IMR-90 (cell line): ENCODE measurements around the gene PARD3. TPM values are rescaled to one million over a fixed set of nuclear protein-coding genes. Genes with fewer than 3 reads are reported as not detected.

Source experiments
- ATAC-seq: fragments of 200-7000 bp; cut with Tn5 transposase; 2 replicates; pipeline ENCODE4 v1.9.1; 2020; ENCODE audit warnings: low read depth, mild to moderate bottlenecking, moderate library complexity
- BruUV-seq: library from RNA; stranded (reverse); fragments of 400-500 nt; replicated peaks from 2 replicates; lab custom pipeline; 2021; lab: Mats Ljungman, UMichigan
- CTCF ChIA-PET: fragments of 300-600 bp; formaldehyde crosslinking; extraction: SDS; loops from one replicate; lab custom pipeline; 2021; ENCODE audit warnings: antibody characterized with exemption; lab: Yijun Ruan, JAX
- POLR2A ChIA-PET: fragments of 300-600 bp; sonication (Branson Sonifier 250); formaldehyde crosslinking; loops from one replicate; lab custom pipeline; 2022; ENCODE audit warnings: antibody characterized with exemption; ENCODE audit not compliant: unreplicated experiment; lab: Charles Lee
- DNase-seq: peaks from one replicate; pipeline ENCODE4 v3.0.0; 2013
- H2AFZ ChIP-seq: replicated peaks from 2 replicates; pipeline ENCODE3; 2013; ENCODE audit warnings: low read length, mild to moderate bottlenecking; ENCODE audit not compliant: poor library complexity
- H2AK5ac ChIP-seq: 2 replicates; pipeline ENCODE4 v1.6.1; 2013; ENCODE audit warnings: low read depth, low read length, inconsistent platforms
- H2AK9ac ChIP-seq: replicated peaks from 2 replicates; pipeline ENCODE3; 2013; ENCODE audit warnings: mild to moderate bottlenecking, low read depth, low read length, moderate library complexity; ENCODE audit not compliant: poor library complexity
- H2BK120ac ChIP-seq: 2 replicates; pipeline ENCODE4 v1.6.1; 2013; ENCODE audit warnings: low read depth, low read length, inconsistent platforms
- H2BK15ac ChIP-seq: 3 replicates; pipeline ENCODE4 v1.6.1; 2013; ENCODE audit warnings: low read depth, low read length, inconsistent platforms
- H2BK20ac ChIP-seq: 2 replicates; pipeline ENCODE4 v1.6.1; 2013; ENCODE audit warnings: low read depth, mild to moderate bottlenecking, inconsistent platforms, low read length, moderate library complexity
- H2BK5ac ChIP-seq: 2 replicates; pipeline ENCODE4 v1.6.1; 2013; ENCODE audit warnings: mild to moderate bottlenecking, low read depth, low read length, inconsistent platforms; ENCODE audit not compliant: poor library complexity, severe bottlenecking
- H3K14ac ChIP-seq: replicated peaks from 2 replicates; pipeline ENCODE4 v1.6.1; 2013; ENCODE audit warnings: low read depth, low read length, inconsistent platforms
- H3K18ac ChIP-seq: 2 replicates; pipeline ENCODE4 v1.6.1; 2013; ENCODE audit warnings: low read depth, low read length, control low read depth
- H3K23ac ChIP-seq: 2 replicates; pipeline ENCODE4 v1.6.1; 2013; ENCODE audit warnings: low read depth, low read length, inconsistent platforms
- H3K27ac ChIP-seq: 2 replicates; pipeline ENCODE4 v1.5.1; 2013; ENCODE audit warnings: mild to moderate bottlenecking, control low read depth, low read length; ENCODE audit not compliant: insufficient read depth
- H3K27me3 ChIP-seq: 2 replicates; pipeline ENCODE4 v1.6.1; 2013; ENCODE audit warnings: low read length; ENCODE audit not compliant: control insufficient read depth, insufficient read depth
- H3K36me3 ChIP-seq: 2 replicates; pipeline ENCODE4 v1.6.1; 2013; ENCODE audit warnings: low read length, mixed read lengths; ENCODE audit not compliant: control insufficient read depth, insufficient read depth
- H3K4ac ChIP-seq: 2 replicates; pipeline ENCODE4 v1.6.1; 2013; ENCODE audit warnings: low read depth, low read length, inconsistent platforms
- H3K4me1 ChIP-seq: 2 replicates; pipeline ENCODE4 v1.6.1; 2013; ENCODE audit warnings: low read length, mixed read lengths; ENCODE audit not compliant: control insufficient read depth, insufficient read depth
- H3K4me2 ChIP-seq: 2 replicates; pipeline ENCODE4 v1.6.1; 2013; ENCODE audit warnings: low read depth, mild to moderate bottlenecking, control low read depth, low read length, moderate library complexity
- H3K4me3 ChIP-seq: 2 replicates; pipeline ENCODE4 v1.5.1; 2013; ENCODE audit warnings: low read depth, mild to moderate bottlenecking, control low read depth, low read length, moderate library complexity; ENCODE audit not compliant: insufficient read depth
- H3K56ac ChIP-seq: 2 replicates; pipeline ENCODE4 v1.6.1; 2013; ENCODE audit warnings: low read length, inconsistent platforms; ENCODE audit not compliant: insufficient read depth; ENCODE audit errors: extremely low read depth
- H3K79me1 ChIP-seq, 2 experiments: 2 replicates each; pipeline ENCODE4 v1.6.1; 2013; ENCODE audit warnings: low read length in 2 of 2, inconsistent platforms in 1 of 2, low read depth in 1 of 2
- H3K9ac ChIP-seq: 2 replicates; pipeline ENCODE4 v1.6.1; 2013; ENCODE audit warnings: low read depth, low read length, control low read depth
- H3K9me1 ChIP-seq: 2 replicates; pipeline ENCODE4 v1.6.1; 2013; ENCODE audit warnings: low read length, inconsistent platforms; ENCODE audit not compliant: insufficient read depth
- H3K9me3 ChIP-seq: 2 replicates; pipeline ENCODE4 v1.6.1; 2013; ENCODE audit warnings: low read length; ENCODE audit not compliant: control insufficient read depth, insufficient read depth
- H4K20me1 ChIP-seq: 2 replicates; pipeline ENCODE4 v1.6.1; 2013; ENCODE audit warnings: low read length, inconsistent platforms; ENCODE audit not compliant: insufficient read depth
- H4K5ac ChIP-seq: 2 replicates; pipeline ENCODE4 v1.6.1; 2013; ENCODE audit warnings: mild to moderate bottlenecking, low read depth, low read length, control low read depth
- H4K8ac ChIP-seq, 2 experiments: 2 replicates each; pipeline ENCODE4 v1.6.1; 2013; ENCODE audit warnings: low read depth in 2 of 2, low read length in 2 of 2, control low read depth in 1 of 2, inconsistent platforms in 1 of 2
- H4K91ac ChIP-seq: 2 replicates; pipeline ENCODE4 v1.6.1; 2013; ENCODE audit warnings: low read depth, low read length, inconsistent platforms; ENCODE audit not compliant: insufficient read depth
- BHLHE40 ChIP-seq: fragments of 150-350 bp; IDR thresholded peaks from 2 replicates; pipeline ENCODE4 v1.6.1; 2016; ENCODE audit warnings: mild to moderate bottlenecking, low read depth, low read length
- CHD1 ChIP-seq: IDR thresholded peaks from 2 replicates; pipeline ENCODE4 v1.6.1; 2012; ENCODE audit warnings: low read depth, low read length, improper control_type of control experiment
- FOS ChIP-seq: fragments of 150-350 bp; IDR thresholded peaks from 2 replicates; pipeline ENCODE4 v1.6.1; 2016; ENCODE audit warnings: low read depth, low read length
- MAFK ChIP-seq: IDR thresholded peaks from 2 replicates; pipeline ENCODE4 v1.6.1; 2012; ENCODE audit warnings: low read depth, low read length, improper control_type of control experiment
- MXI1 ChIP-seq: IDR thresholded peaks from 2 replicates; pipeline ENCODE4 v1.6.1; 2012; ENCODE audit warnings: low read depth, mild to moderate bottlenecking, low read length, moderate library complexity, borderline replicate concordance
- NFE2L2 ChIP-seq: fragments of 150-350 bp; IDR thresholded peaks from 2 replicates; pipeline ENCODE4 v1.6.1; 2016; ENCODE audit warnings: low read depth, mild to moderate bottlenecking, low read length
- POLR2A ChIP-seq: IDR thresholded peaks from 2 replicates; pipeline ENCODE4 v1.6.1; 2012; ENCODE audit warnings: mild to moderate bottlenecking, low read depth, low read length
- RAD21 ChIP-seq: IDR thresholded peaks from 2 replicates; pipeline ENCODE4 v1.6.1; 2012; ENCODE audit warnings: low read length, improper control_type of control experiment
- RFX5 ChIP-seq: IDR thresholded peaks from 2 replicates; pipeline ENCODE4 v1.8.0; 2012; ENCODE audit warnings: low read depth, mild to moderate bottlenecking, low read length, moderate library complexity
- WGBS, 2 experiments: methylation state at CpG; one replicate each; pipeline versions ENCODE4 v1.1.5 to v1.1.7; 2013; ENCODE audit warnings: missing lambda C conversion rate in 2 of 2; ENCODE audit not compliant: insufficient read length in 1 of 2; ENCODE audit errors: extremely low coverage in 2 of 2; 5-methylcytosine and 5-hydroxymethylcytosine counted together
- dilution Hi-C: fragments of 300-500 bp; cut with HindIII; formaldehyde crosslinking; loops from one replicate; pipeline ENCODE4 v1.14.3; 2018; ENCODE audit warnings: low sequenced_read_pairs; ENCODE audit not compliant: unreplicated experiment
- in situ Hi-C: fragments of 300-500 bp; cut with MboI; formaldehyde crosslinking; loops from 3 replicates; pipeline ENCODE4 v1.14.3; 2019; ENCODE audit warnings: low sequenced_read_pairs, inconsistent platforms, mixed read lengths
- intact Hi-C: fragments of 100-400 bp; cut with micrococcal nuclease; formaldehyde crosslinking; loops from 2 replicates; pipeline ENCODE4 v1.10.0; 2022
- polyA plus RNA-seq, 3 experiments: library from polyadenylated mRNA; depleted of rRNA; stranded (reverse); fragments of >200 nt; gene quantifications; 2 replicates each; pipeline ENCODE4 v1.2.3, GENCODE V29; 2012; ENCODE audit warnings: low replicate concordance in 1 of 3
- total RNA-seq: library from RNA; depleted of rRNA; stranded (reverse); fragments of >200 nt; gene quantifications from 2 replicates; pipeline ENCODE4 v1.2.3, GENCODE V29; 2012
- TF ChIP-seq, protein P1 (sequence below): conservative IDR thresholded peaks from 2 replicates; pipeline ENCODE4 v1.5.1; 2012; ENCODE audit warnings: mild to moderate bottlenecking, low read depth, low read length, improper control_type of control experiment

The PARD3 gene
- total and polyA plus RNA-seq, 2 of the 4 experiments (the other 2 are of a cell fraction) = 14.6 to 37.5 TPM

DNA sequence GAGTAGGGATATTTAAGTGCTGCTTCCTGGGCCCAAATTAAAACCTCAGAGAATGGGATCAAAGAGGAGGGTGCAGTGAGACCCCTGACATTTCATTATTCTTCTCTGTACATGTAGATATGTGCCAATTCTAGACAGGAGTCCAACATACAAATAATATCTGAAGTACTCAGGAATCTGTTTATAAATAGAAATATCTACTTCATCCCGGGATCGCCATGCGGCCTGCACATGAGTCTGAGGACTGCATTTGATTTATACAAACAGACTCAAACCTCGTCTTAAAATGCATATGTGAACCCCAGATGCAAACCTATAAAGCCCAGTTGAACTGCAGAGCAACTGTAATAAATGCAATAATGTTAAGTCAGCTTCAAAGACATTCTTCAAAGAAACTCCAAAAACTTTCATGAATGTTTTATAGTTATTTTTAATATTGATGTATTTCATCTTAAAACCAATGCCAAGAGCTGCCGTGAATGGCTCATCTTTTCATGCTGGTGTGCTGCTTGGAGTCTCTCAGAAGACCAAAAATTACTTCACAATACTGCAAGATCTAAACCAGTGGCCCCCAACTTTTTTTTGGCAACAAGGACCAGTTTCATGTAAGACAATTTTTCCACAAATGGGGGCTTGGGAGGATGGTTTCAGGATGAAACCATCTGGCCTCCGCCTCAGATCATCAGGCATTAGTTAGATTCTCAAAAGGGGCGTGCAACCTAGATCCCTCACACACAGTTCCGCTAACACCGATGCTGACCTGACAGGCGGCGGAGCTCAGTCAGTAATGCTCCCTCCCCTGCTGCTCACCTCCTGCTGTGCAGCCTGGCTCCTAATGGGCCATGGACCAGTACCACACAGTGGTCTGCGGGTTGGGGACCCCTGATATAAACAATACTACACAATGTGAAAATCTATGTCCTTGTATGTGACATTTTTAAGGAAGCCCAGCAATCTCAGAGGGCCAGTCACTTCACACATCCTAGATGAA lies 166.9 kb downstream of the PARD3 start (continued):
- TF ChIP-seq, protein P1, sequence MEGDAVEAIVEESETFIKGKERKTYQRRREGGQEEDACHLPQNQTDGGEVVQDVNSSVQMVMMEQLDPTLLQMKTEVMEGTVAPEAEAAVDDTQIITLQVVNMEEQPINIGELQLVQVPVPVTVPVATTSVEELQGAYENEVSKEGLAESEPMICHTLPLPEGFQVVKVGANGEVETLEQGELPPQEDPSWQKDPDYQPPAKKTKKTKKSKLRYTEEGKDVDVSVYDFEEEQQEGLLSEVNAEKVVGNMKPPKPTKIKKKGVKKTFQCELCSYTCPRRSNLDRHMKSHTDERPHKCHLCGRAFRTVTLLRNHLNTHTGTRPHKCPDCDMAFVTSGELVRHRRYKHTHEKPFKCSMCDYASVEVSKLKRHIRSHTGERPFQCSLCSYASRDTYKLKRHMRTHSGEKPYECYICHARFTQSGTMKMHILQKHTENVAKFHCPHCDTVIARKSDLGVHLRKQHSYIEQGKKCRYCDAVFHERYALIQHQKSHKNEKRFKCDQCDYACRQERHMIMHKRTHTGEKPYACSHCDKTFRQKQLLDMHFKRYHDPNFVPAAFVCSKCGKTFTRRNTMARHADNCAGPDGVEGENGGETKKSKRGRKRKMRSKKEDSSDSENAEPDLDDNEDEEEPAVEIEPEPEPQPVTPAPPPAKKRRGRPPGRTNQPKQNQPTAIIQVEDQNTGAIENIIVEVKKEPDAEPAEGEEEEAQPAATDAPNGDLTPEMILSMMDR = no peak

DNA sequence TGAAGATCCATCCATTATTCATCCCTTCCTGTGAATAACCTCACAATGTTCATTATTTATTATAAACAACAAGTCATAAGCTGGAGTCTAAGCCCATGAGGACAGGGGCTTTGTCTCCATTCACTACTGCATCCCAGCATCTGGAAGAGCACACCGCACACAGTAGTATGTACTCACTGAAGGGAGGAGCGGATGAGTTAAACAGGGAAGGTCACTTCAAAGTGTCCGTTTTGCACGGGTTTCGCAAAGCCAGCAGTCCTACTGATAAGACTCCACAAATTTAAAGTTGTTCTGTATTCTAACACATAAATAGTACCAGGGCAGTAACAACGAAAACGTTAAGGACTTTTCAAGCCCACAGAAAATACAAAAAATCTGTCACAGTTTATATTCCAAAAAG lies 167.9 kb downstream of the PARD3 start:
- no peak overlapping the region for H3K9ac ChIP-seq
- no peak overlapping the region for H4K91ac ChIP-seq
- 50% methylated on average over 2 of the region's 7 CpGs; no CpG with 5 or more reads in 1 of the 2 experiments for WGBS, 2 experiments
- intact Hi-C loops = no loop called here
- no peak overlapping the region for H4K8ac ChIP-seq
- no peak overlapping the region for H2BK120ac ChIP-seq
- H4K5ac ChIP-seq = no peak overlapping the region
- no peak overlapping the region for H2AFZ ChIP-seq
- no peak overlapping the region for H3K14ac ChIP-seq
- H3K9me3 ChIP-seq = no peaks in the 10 kb centered on the region
- no peak overlapping the region for H2BK5ac ChIP-seq
- no peak overlapping the region for H3K4me2 ChIP-seq
- H3K4me3 ChIP-seq = no peak overlapping the region
- H3K56ac ChIP-seq = no peak overlapping the region
- H2AK9ac ChIP-seq = no peak overlapping the region
- H2BK15ac ChIP-seq = no peak overlapping the region
- H3K4ac ChIP-seq = no peak overlapping the region
- H3K9me1 ChIP-seq = peaks cover 9% of the 10 kb centered on the region
- ChIA-PET POLR2A (interaction anchor here (0.6 kb wide), 1 partner anchor 293 kb away, joined by 3 read pairs; no protein-coding TSS in a partner anchor), CTCF (interaction anchor here (0.6 to 1.6 kb wide), 2 partner anchors 9 to 129 kb away, joined by 3 to 8 read pairs; no protein-coding TSS in a partner anchor)
- dilution Hi-C loops = no loop called here
- no peak overlapping the region for H3K27ac ChIP-seq
- H3K36me3 ChIP-seq = no peaks in the 10 kb centered on the region
- H3K27me3 ChIP-seq = no peaks in the 10 kb centered on the region
- H3K79me1 ChIP-seq = peaks cover 27 to 30% of the 10 kb centered on the region in 2 experiments
- ATAC-seq = no peak
- in situ Hi-C loops = loop anchor here (25.0 kb wide), 1 partner anchor 860 kb away; no protein-coding TSS in a partner anchor
- DNase-seq = no peak
- H2AK5ac ChIP-seq = no peak overlapping the region
- no peak overlapping the region for H2BK20ac ChIP-seq
- no peak overlapping the region for H3K18ac ChIP-seq
- BruUV-seq = no TSS peak
- no peaks in the 10 kb centered on the region; the same call in 1 of the 2 replicates for H3K4me1 ChIP-seq
- H4K20me1 ChIP-seq = 0 out of 2 replicates have a peak, but pooled peaks cover 5% of the 10 kb centered on the region
- no peak overlapping the region for H3K23ac ChIP-seq
- no peak for TF ChIP-seq NFE2L2
- TF ChIP-seq FOS = no peak
- TF ChIP-seq, protein P1 = no peak
- TF ChIP-seq BHLHE40 = no peak
- no peak for TF ChIP-seq POLR2A
- TF ChIP-seq RFX5 = no peak
- no peak for TF ChIP-seq CHD1
- TF ChIP-seq MAFK = no peak
- no peak for TF ChIP-seq MXI1
- TF ChIP-seq RAD21 = no peak
